Measurements from ENCODE around the gene GALK2. TPM values are rescaled to one million over a fixed set of nuclear protein-coding genes. Genes with fewer than 3 reads are reported as not detected.
"Not testable (repeated sequence)": the region's sequence is repeated elsewhere in the genome, so short reads cannot be mapped to it uniquely, and the experiment has no call there.

Gene GALK2
- total RNA-seq, 1 experiment from 2014 or later = 25.0 TPM

- H3K36me3 ChIP-seq = peaks cover 4% of the 10 kb centered on the region; the same call in 1 of the 2 replicates
- no peak for DNase-seq
- H3K27me3 ChIP-seq = no peaks in the 10 kb centered on the region
Observed at GRCh38 chr15:49189631-49190030, 19.6 kb downstream of the GALK2 start.

GRCh38 chr15:49190586-49190985, 20.5 kb downstream of the GALK2 start:
- Histone ChIP-seq H3K36me3 (peaks cover 2% of the 10 kb centered on the region; the same call in 1 of the 2 replicates), H3K9me3 (no peaks in the 10 kb centered on the region), H3K4me3 (no peak overlapping the region), H3K27me3 (no peaks in the 10 kb centered on the region)
- DNase-seq = no peak

More at GRCh38 chr15:49189631-49190030, 19.6 kb downstream of the GALK2 start:
- Histone ChIP-seq H3K4me3 (no peak overlapping the region), H3K9me3 (no peaks in the 10 kb centered on the region)

- H3K4me3 ChIP-seq = no peak overlapping the region
- no peaks in the 10 kb centered on the region for H3K27me3 ChIP-seq
- DNase-seq = no peak
- no peaks in the 10 kb centered on the region for H3K36me3 ChIP-seq
- no peaks in the 10 kb centered on the region for H3K9me3 ChIP-seq
Observed at GRCh38 chr15:49191892-49192291, 21.8 kb downstream of the GALK2 start.

GRCh38 chr15:49196856-49197255, 26.8 kb downstream of the GALK2 start:
- no peaks in the 10 kb centered on the region for H3K27me3 ChIP-seq
- no peak overlapping the region for H3K4me3 ChIP-seq
- DNase-seq = no peak
- H3K9me3 ChIP-seq = no peaks in the 10 kb centered on the region
- H3K36me3 ChIP-seq = no peaks in the 10 kb centered on the region

GRCh38 chr15:49199666-49200065, 29.6 kb downstream of the GALK2 start:
- no peak overlapping the region for H3K4me3 ChIP-seq
- H3K9me3 ChIP-seq = no peaks in the 10 kb centered on the region
- H3K36me3 ChIP-seq = peaks cover 4% of the 10 kb centered on the region
- H3K27me3 ChIP-seq = no peaks in the 10 kb centered on the region
- DNase-seq = no peak

GRCh38 chr15:49200347-49200746, 30.3 kb downstream of the GALK2 start:
- no peaks in the 10 kb centered on the region for H3K27me3 ChIP-seq
- no peak overlapping the region for H3K4me3 ChIP-seq
- DNase-seq = no peak
- peaks cover 10% of the 10 kb centered on the region for H3K36me3 ChIP-seq
- no peaks in the 10 kb centered on the region for H3K9me3 ChIP-seq

GRCh38 chr15:49208102-49208501, 38.1 kb downstream of the GALK2 start:
- DNase-seq, H3K27me3 ChIP-seq, H3K4me3 ChIP-seq: not testable (repeated sequence)
- Histone ChIP-seq H3K36me3 (peaks cover 12% of the 10 kb centered on the region), H3K9me3 (peaks cover 37% of the 10 kb centered on the region)

- Histone ChIP-seq H3K27me3 (no peaks in the 10 kb centered on the region), H3K9me3 (peaks cover 28% of the 10 kb centered on the region), H3K4me3 (no peak overlapping the region), H3K36me3 (peaks cover 6% of the 10 kb centered on the region)
- no peak for DNase-seq
Observed at GRCh38 chr15:49212897-49213296, 42.9 kb downstream of the GALK2 start.

GRCh38 chr15:49215768-49216739, 46.0 kb downstream of the GALK2 start:
- H3K9me3 ChIP-seq = peaks cover 3% of the 10 kb centered on the region
- peaks cover 16% of the 10 kb centered on the region for H3K36me3 ChIP-seq
- H3K4me3 ChIP-seq = no peak overlapping the region
- no peak for DNase-seq
- H3K27me3 ChIP-seq = no peaks in the 10 kb centered on the region

GRCh38 chr15:49223536-49224274, 53.7 kb downstream of the GALK2 start:
- DNase-seq = no peak
- peaks cover 14% of the 10 kb centered on the region for H3K9me3 ChIP-seq

GRCh38 chr15:49225572-49226281, 55.7 kb downstream of the GALK2 start:
- Histone ChIP-seq H3K9me3 (peaks cover 17% of the 10 kb centered on the region), H3K27me3 (no peaks in the 10 kb centered on the region), H3K4me3 (no peak overlapping the region), H3K36me3 (peaks cover 16% of the 10 kb centered on the region)
- no peak for DNase-seq

More at GRCh38 chr15:49223536-49224274, 53.7 kb downstream of the GALK2 start:
- Histone ChIP-seq H3K4me3 (no peak overlapping the region), H3K27me3 (no peaks in the 10 kb centered on the region), H3K36me3 (peaks cover 21% of the 10 kb centered on the region)

GRCh38 chr15:49227602-49228001, 57.6 kb downstream of the GALK2 start:
- H3K4me3 ChIP-seq = no peak overlapping the region
- H3K36me3 ChIP-seq = peaks cover 18% of the 10 kb centered on the region
- no peak for DNase-seq
- H3K27me3 ChIP-seq = no peaks in the 10 kb centered on the region
- H3K9me3 ChIP-seq = peaks cover 17% of the 10 kb centered on the region

GRCh38 chr15:49229922-49230321, 59.9 kb downstream of the GALK2 start:
- DNase-seq = no peak
- H3K4me3 ChIP-seq = no peak overlapping the region
- no peaks in the 10 kb centered on the region for H3K27me3 ChIP-seq
- peaks cover 13% of the 10 kb centered on the region for H3K36me3 ChIP-seq
- H3K9me3 ChIP-seq = peaks cover 11% of the 10 kb centered on the region

- peaks cover 11% of the 10 kb centered on the region for H3K9me3 ChIP-seq
- H3K36me3 ChIP-seq = peaks cover 13% of the 10 kb centered on the region
- no peak overlapping the region for H3K4me3 ChIP-seq
- DNase-seq = no peak
- no peaks in the 10 kb centered on the region for H3K27me3 ChIP-seq
Observed at GRCh38 chr15:49232236-49232806, 62.3 kb downstream of the GALK2 start.

- peak; percentile 36 for DNase-seq
- Histone ChIP-seq H3K4me3 (no peak overlapping the region), H3K36me3 (peaks cover 10% of the 10 kb centered on the region), H3K27me3 (no peaks in the 10 kb centered on the region), H3K9me3 (no peaks in the 10 kb centered on the region)
Observed at GRCh38 chr15:49235446-49236124, 65.5 kb downstream of the GALK2 start.

GRCh38 chr15:49236869-49237268, 66.8 kb downstream of the GALK2 start:
- DNase-seq = no peak
- no peaks in the 10 kb centered on the region for H3K9me3 ChIP-seq
- no peaks in the 10 kb centered on the region for H3K27me3 ChIP-seq
- H3K4me3 ChIP-seq = no peak overlapping the region
- H3K36me3 ChIP-seq = peaks cover 9% of the 10 kb centered on the region

All from MG63 (cell line).